ENCODE measurements around the gene RAB34. TPM values are rescaled to one million over a fixed set of nuclear protein-coding genes. Genes with fewer than 3 reads are reported as not detected.

The RAB34 gene
- total RNA-seq, 1 donor from 2014 or later = 21.3 TPM

- peaks cover 41% of the 10 kb centered on the region for H3K4me1 Mint-ChIP-seq
- intact Hi-C loops (cut with micrococcal nuclease) = loop anchor here (5.0 kb wide), 1 partner anchor 37 kb away; no protein-coding TSS in a partner anchor
Observed at GRCh38 chr17:28715217-28715616, 2.5 kb downstream of the RAB34 start.

GRCh38 chr17:28714281-28714680 lies 3.4 kb downstream of the RAB34 start:
- no peak for TF ChIP-seq CTCF (IDR thresholded peaks at IDR 0.05)
- H3K4me1 Mint-ChIP-seq = peaks cover 34% of the 10 kb centered on the region
- DNase-seq = no peak
- no peak for ATAC-seq (ENCODE audit: low read depth)
- H3K27me3 Mint-ChIP-seq = no peaks in the 10 kb centered on the region
- H3K36me3 Mint-ChIP-seq (ENCODE audit: low read depth) = peaks cover 6% of the 10 kb centered on the region
- ChIA-PET POLR2A (interaction anchor here (2.0 kb wide), 1 partner anchor 12 kb away, joined by 9 read pairs; the partner anchor contains the start of gene TLCD1), CTCF (no interaction called here)
- intact Hi-C loops (cut with micrococcal nuclease) = no loop called here
- H3K4me3 Mint-ChIP-seq = no peak overlapping the region
- no peak overlapping the region for H3K27ac Mint-ChIP-seq
- no peaks in the 10 kb centered on the region for H3K9me3 Mint-ChIP-seq

More at GRCh38 chr17:28715217-28715616, 2.5 kb downstream of the RAB34 start:
- H3K36me3 Mint-ChIP-seq (ENCODE audit: low read depth) = peaks cover 12% of the 10 kb centered on the region
- CTCF ChIA-PET = interaction anchor here (1.0 kb wide), 1 partner anchor 33 kb away, joined by 3 read pairs; no protein-coding TSS in a partner anchor
- no peaks in the 10 kb centered on the region for H3K9me3 Mint-ChIP-seq
- no peak overlapping the region for H3K4me3 Mint-ChIP-seq
- POLR2A ChIA-PET = interaction anchor here (0.6 to 2.4 kb wide), 2 partner anchors 11 to 212 kb away, joined by 5 to 19 read pairs; partner anchors contain the start of gene TLCD1
- no peak for TF ChIP-seq CTCF (IDR thresholded peaks at IDR 0.05)
- ATAC-seq (ENCODE audit: low read depth) (no peak), DNase-seq (no peak)
- H3K27me3 Mint-ChIP-seq = no peaks in the 10 kb centered on the region
- H3K27ac Mint-ChIP-seq = no peak overlapping the region

GRCh38 chr17:28712705-28713415 lies 4.8 kb downstream of the RAB34 start:
- Mint-ChIP-seq H3K27ac (peak overlapping the region; percentile 96), H3K27me3 (no peaks in the 10 kb centered on the region), H3K9me3 (no peaks in the 10 kb centered on the region), H3K36me3 (ENCODE audit: low read depth) (peaks cover 6% of the 10 kb centered on the region), H3K4me3 (peak overlapping the region; percentile 91), H3K4me1 (peaks cover 21% of the 10 kb centered on the region)
- POLR2A ChIA-PET = interaction anchor here (1.0 to 3.8 kb wide), 10 partner anchors 8 to 239 kb away, joined by 3 to 115 read pairs (median 9); partner anchors contain the start of genes NEK8, PHF12, RPL23A and SDF2
- intact Hi-C loops (cut with micrococcal nuclease) = loop anchor here (1.0 kb wide), 1 partner anchor 68 kb away; the partner anchor contains the start of gene BLTP2
- ATAC-seq (ENCODE audit: low read depth) (no peak), DNase-seq (no peak)
- no peak for TF ChIP-seq CTCF (IDR thresholded peaks at IDR 0.05)
- CTCF ChIA-PET = no interaction called here

GRCh38 chr17:28712032-28712704 lies 5.5 kb downstream of the RAB34 start:
- Mint-ChIP-seq H3K27ac (peak overlapping the region; percentile 96), H3K36me3 (ENCODE audit: low read depth) (peaks cover 6% of the 10 kb centered on the region), H3K4me1 (peaks cover 18% of the 10 kb centered on the region), H3K4me3 (peak overlapping the region; percentile 91), H3K27me3 (no peaks in the 10 kb centered on the region), H3K9me3 (no peaks in the 10 kb centered on the region)
- CTCF ChIA-PET = interaction anchor here (0.7 to 2.3 kb wide), 3 partner anchors 15 to 204 kb away, joined by 3 to 15 read pairs (median 5); partner anchors contain the start of gene TLCD1
- intact Hi-C loops (cut with micrococcal nuclease) = loop anchor here (1.0 kb wide), 1 partner anchor 67 kb away; the partner anchor contains the start of gene BLTP2
- POLR2A ChIA-PET = interaction anchor here (0.5 to 3.8 kb wide), 16 partner anchors 9 to 240 kb away, joined by 3 to 115 read pairs (median 8); partner anchors contain the start of genes BLTP2, DHRS13, FLOT2 and NEK8
- TF ChIP-seq CTCF (IDR thresholded peaks at IDR 0.05) = no peak
- peak; percentile 66 for DNase-seq
- peak; percentile 56 for ATAC-seq (ENCODE audit: low read depth)
